ENCODE measurements around the gene AP1S2. TPM values are rescaled to one million over a fixed set of nuclear protein-coding genes. Genes with fewer than 3 reads are reported as not detected.

The AP1S2 gene
- total RNA-seq, 1 experiment from 2014 or later = 367 TPM

GRCh38 chrX:15888062-15888461 lies 33.4 kb upstream of the AP1S2 start:
- no peaks in the 10 kb centered on the region for H3K79me1 ChIP-seq (ENCODE audit: insufficient read depth, low read depth, low read length, poor library complexity, severe bottlenecking)
- Mint-ChIP-seq H3K9me3 (no peaks in the 10 kb centered on the region; a peak in 2 of 5 replicates), H3K4me3 (no peak overlapping the region; a peak in 1 of 5 replicates), H3K36me3 (ENCODE audit: insufficient read depth in 1 of 3, low read depth in 3 of 3) (peaks cover 2 to 9% (median 8%) of the 10 kb centered on the region in 3 experiments; a peak in 3 of 7 replicates), H3K4me1 (peaks cover 40 to 41% of the 10 kb centered on the region in 2 experiments), H3K27ac (peak overlapping the region in 2 of 3 experiments; percentile 4 to 25; a peak in 1 of 7 replicates), H3K27me3 (ENCODE audit: low read depth) (no peaks in the 10 kb centered on the region)
- H4K20me1 ChIP-seq (ENCODE audit: control insufficient read depth, insufficient read depth, insufficient read length) = no peaks in the 10 kb centered on the region
- H2BK12ac ChIP-seq (ENCODE audit: insufficient read length, low read depth, low read length) = no peak overlapping the region
- no peak overlapping the region for H2BK15ac ChIP-seq (ENCODE audit: low read depth, low read length)
- no peak overlapping the region for H4K91ac ChIP-seq (ENCODE audit: insufficient read length, low read depth, low read length)
- TF ChIP-seq CTCF (conservative IDR thresholded peaks at IDR 0.05) = no peak
- no peaks in the 10 kb centered on the region for H3K79me2 ChIP-seq (ENCODE audit: insufficient read depth, low read length)
- H2AFZ ChIP-seq (ENCODE audit: low read length) = no peak overlapping the region
- no peaks in the 10 kb centered on the region for H3K9me3 ChIP-seq (ENCODE audit: control insufficient read depth, low read depth, low read length)
- no peak overlapping the region for H3T11ph ChIP-seq (ENCODE audit: low read length)
- no peak overlapping the region for H3K27ac ChIP-seq (ENCODE audit: insufficient read length, low read depth, low read length)
- no peak overlapping the region for H2BK5ac ChIP-seq (ENCODE audit: insufficient read length, low read length)
- no peak overlapping the region for H3K56ac ChIP-seq (ENCODE audit: insufficient read length, low read depth, low read length)
- no peak overlapping the region for H2BK120ac ChIP-seq (ENCODE audit: low read depth, low read length, poor library complexity, severe bottlenecking)
- H4K5ac ChIP-seq (ENCODE audit: insufficient read length, low read depth, low read length) = no peak overlapping the region
- H2BK20ac ChIP-seq (ENCODE audit: low read depth, low read length, poor library complexity, severe bottlenecking) = no peak overlapping the region
- H3K4me2 ChIP-seq (ENCODE audit: insufficient read depth, insufficient read length, low read length) = no peak overlapping the region
- H3K23me2 ChIP-seq (ENCODE audit: insufficient read length, low read depth, low read length, poor library complexity, severe bottlenecking) = no peaks in the 10 kb centered on the region
- H3K4ac ChIP-seq (ENCODE audit: low read depth, low read length) = no peak overlapping the region
- H3K9ac ChIP-seq (ENCODE audit: extremely low read depth, insufficient read length, low read length) = no peak overlapping the region
- WGBS (ENCODE audit: extremely low coverage, insufficient read length, low lambda C conversion rate) = no CpG with 5 or more reads among the region's 5 CpGs
- H3K23ac ChIP-seq (ENCODE audit: insufficient read length, low read depth, low read length) = no peak overlapping the region
- DNase-seq = no peak
- 0 out of 2 replicates have a peak overlapping the region, but pooled peaks have one; percentile 25 for H3K14ac ChIP-seq (ENCODE audit: insufficient read depth, low read length)
- H2AK5ac ChIP-seq (ENCODE audit: insufficient read length, low read length) = no peak overlapping the region
- H4K8ac ChIP-seq (replicated peaks; ENCODE audit: insufficient read length, low read depth, low read length) = no peak overlapping the region
- H3K27me3 ChIP-seq (ENCODE audit: insufficient read depth, low read length) = no peaks in the 10 kb centered on the region
- no peak overlapping the region for H3K18ac ChIP-seq (ENCODE audit: insufficient read length, low read depth, low read length)
- peaks cover 6% of the 10 kb centered on the region; the same call in 1 of the 2 replicates for H3K4me1 ChIP-seq (ENCODE audit: insufficient read depth, low read length)
